HUDEP-2 (cell line): Measurements from ENCODE around the gene RASA3.
"Not testable (repeated sequence)": the region's sequence is repeated elsewhere in the genome, so short reads cannot be mapped to it uniquely, and the experiment has no call there.

Experiments used
- DNase-seq, 76 experiments: peaks; one replicate each; lab custom pipeline; 2025; ENCODE audit not compliant: unreplicated experiment in 76 of 76; lab: John Stamatoyannopoulos, UW

RASA3 gene

DNA sequence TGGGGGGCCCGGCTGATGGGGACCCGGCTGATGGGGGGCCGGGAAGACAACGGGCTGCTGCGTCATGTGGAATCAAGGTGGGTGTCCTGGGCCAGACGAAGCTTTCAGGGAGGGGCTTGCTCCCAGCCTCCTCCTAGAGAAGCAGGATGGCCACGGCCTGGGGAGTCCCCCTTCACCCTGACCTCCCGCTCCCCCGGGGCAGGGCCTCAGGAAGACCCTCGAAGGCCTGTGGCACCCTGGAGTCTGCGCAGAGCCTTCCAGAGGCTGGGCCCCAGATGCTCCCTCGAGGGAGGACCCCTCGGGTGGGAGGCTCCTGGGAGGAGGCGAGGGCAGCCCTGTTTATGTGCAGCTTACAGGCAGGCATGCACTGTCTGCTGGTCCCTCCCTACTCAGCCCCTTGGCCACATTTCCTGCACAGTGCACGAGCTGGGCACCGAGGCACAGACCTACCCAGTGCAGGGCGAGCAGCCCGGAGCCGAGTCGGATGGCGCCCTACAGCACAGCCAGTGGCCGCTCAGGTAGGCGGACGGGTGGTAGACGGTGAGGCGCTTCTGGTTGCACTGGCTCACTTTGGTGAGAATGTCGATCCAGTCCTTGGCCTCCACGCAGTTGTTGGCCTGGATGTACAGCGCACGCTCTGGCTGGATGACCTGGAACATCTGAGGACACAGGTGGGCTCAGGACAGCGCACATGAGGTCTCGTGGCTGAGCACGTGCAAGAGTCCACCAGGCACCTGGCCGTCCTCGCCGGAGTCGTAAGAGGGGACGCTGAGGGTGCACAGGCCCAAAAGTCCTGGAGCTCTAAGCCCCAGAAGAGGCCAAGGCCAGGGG is 136.1 kb downstream of the RASA3 start:
- no peak for DNase-seq

DNA sequence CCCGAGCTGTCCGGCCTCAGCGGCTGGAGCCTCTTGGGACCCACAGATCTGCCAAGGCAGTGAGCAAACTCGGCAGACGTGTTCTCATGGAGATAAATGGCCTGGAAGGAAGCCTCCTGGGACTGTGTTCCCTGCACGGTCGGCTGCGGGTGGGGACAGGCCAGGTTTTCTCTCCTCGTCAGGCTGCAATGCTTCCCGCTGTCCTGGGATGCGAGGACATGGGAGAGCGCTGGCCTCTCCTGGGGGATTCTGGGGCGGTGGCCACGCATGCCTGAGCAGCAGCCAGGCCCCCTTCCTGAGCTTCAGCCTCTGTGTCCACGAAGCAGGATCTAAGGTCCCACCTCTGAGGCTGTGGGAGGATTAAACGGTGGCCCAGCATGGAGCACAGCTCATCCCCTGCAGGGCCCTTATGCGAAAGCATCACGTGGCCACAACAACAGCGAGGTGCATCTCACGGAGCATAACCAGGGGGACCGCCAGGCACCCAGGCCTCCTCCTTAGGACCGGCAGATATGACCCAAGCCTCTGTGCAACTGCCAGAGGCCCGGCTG is 137.3 kb downstream of the RASA3 start:
- DNase-seq: no peak

DNA sequence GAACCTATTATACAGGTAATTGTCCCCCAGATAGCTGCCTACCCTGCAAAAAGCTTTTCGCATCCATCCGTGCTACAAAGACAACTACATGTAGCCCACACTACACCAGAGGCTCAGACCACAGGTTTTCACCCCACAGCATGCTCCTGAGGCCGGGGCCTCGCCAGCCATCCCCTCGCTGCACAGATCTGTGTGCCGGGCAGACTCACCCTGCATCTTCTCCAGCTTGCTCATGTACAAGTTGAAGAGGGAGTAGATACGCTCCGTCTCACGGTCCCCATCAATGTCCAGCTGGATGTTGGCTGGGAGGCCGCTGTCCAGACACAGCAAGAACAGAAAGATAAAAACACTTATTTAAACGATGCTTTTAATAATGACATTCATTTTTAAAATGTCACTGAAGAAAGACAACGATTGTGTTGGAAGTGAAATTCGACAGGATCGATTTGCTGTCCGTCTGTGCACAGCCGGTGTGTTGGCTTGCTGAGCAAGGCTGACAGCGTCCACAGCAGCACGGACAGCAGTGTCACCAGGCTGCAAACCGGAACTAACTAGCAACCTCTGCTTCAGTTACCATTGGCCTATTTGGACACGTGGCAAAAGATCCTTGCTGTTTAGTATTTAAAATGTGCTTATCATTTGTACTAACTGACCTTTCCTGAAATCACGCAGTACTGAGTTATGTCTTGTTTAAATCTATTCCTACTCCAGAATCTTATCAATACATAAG is 140.0 kb downstream of the RASA3 start:
- no peak for DNase-seq

DNA sequence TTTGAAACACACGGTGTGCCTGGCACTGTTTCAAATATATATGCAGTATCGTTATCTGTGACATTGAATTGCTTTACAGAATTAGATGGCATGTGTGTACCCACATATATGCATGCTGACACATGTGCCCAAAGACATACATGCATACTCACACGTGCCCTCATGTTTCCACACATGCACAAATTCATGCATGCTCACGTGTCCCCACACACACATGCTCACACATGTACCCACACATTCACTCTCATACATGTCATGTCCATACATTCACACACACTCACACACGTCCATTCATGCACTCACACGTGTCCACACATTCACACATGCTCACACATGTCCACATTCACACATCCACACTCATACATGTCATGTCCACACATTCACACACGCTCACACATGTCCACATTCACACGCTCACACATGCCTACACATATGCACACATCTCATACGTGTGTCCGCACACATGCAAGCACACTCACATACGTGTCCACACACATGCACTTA is 140.7 kb downstream of the RASA3 start:
- no peak for DNase-seq

GRCh38 chr13:113991191-113991669 is 141.2 kb downstream of the RASA3 start:
- no peak for DNase-seq

DNA sequence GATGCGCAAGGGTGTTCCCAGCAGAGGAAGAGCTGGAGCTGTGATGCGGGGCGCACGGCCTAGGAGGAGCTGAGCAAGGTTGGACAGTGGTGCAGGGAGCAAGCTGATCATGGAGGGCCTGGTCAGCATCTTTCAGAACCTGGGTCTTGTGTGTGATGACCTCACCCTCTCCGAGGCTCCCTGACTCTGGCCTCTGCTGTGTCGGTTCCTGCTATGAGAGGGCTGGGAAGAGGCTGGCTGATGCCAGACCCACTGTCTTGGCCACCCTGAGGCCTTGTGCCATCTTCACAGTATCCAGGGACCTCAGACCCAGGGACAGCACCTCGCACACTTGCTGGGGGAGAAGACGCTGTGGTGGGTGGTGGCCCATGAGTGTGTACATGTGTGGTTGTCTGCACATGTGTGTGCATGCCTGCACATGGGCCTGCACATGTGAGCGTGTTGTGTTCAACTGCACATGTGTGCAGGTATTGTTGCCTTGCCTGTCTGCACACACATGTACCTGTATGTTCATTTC is 142.0 kb downstream of the RASA3 start:
- DNase-seq: no peak

- no peak for DNase-seq
Observed at GRCh38 chr13:113989585-113990300, 142.7 kb downstream of the RASA3 start.

- DNase-seq: not testable (repeated sequence)
Observed at GRCh38 chr13:113988859-113989258, 143.6 kb downstream of the RASA3 start.

- DNase-seq: no peak
Observed at GRCh38 chr13:113982296-113982661, 150.1 kb downstream of the RASA3 start.

- no peak for DNase-seq
Observed at GRCh38 chr13:113981611-113982295, 150.7 kb downstream of the RASA3 start.

DNA sequence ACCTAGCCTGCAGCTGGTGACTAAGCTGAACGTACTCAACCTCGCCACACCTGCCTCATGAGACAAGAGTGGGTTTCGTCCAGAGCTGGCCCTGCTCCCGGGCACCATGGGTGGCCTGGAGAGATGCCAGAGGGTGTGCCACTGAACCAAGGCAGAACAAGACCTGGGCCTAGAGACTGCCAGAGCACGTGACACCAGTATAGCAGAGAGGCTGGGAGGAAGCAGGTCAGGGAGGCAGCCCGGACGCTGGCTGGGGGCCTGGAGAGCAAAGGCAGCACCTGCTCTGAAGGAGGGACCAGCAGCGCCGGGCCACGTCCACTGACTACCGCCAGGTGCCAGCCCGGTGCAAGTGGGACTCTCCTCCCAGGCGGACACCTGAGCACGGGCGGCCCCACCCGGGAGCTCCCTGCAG is 151.2 kb downstream of the RASA3 start:
- peak in 61 of 76 experiments; percentile 11 to 94 (median 63) for DNase-seq

- no peak for DNase-seq
Observed at GRCh38 chr13:113980489-113981064, 151.8 kb downstream of the RASA3 start.

GRCh38 chr13:113979791-113980471 is 152.5 kb downstream of the RASA3 start:
- no peak for DNase-seq

- no peak for DNase-seq
Observed at GRCh38 chr13:113978741-113979481, 153.5 kb downstream of the RASA3 start.

GRCh38 chr13:113977976-113978375 is 154.4 kb downstream of the RASA3 start:
- DNase-seq: no peak

DNA sequence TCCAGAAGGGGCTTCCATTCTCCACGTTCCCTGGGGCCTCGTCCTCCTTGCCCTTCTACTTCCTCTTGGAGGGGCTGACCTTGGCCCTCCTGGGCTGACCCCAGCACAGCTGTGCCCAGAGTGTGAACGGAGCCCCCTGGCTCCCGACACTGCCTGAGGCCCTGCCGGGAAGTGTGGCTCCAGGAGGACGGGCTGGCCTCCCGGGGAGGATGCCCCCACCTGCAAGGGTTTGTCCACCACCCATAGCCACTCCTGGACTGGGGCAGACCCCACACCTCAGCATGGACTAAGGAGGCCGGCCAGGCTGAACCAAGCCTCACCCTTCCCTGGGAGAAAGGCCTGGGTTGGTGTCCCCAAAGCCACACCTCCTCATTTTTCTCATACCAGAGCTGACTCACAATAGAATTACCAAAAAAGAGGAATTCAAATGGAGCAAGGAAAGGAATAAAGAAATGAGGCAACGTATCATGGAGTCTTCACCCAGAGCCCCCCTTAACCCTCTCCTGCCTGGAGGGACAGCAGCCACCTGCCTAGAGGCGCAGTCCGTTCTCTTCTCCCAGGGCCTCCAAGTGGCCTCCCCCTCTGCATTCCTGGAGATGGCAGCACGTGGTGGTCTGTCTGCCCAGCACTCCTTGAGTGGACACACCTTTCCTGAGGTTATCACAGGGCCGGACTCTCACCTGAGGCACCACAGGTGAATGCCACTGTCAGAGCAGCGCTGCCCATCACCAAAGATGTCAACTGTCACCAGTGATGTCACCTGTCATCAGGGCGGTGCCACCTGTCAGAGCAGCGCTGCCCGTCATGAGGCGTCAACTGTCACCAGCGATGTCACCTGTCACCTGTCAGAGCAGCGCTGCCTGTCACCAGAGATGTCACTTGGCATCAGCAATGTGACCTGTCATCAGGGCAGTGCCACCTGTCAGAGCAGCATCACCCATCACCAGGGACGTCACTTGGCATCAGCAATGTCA is 155.4 kb downstream of the RASA3 start:
- no peak for DNase-seq

- DNase-seq: no peak
Observed at GRCh38 chr13:113975416-113975815, 157.0 kb downstream of the RASA3 start.
